Hematopoietic multipotent progenitor cell treated with erythropoietin and hydrocortisone succinate and interleukin-3 and kit ligand, for 15 days (in vitro differentiated cells): ENCODE results near the gene CD164.
A peak's percentile ranks its signal among the peaks of the same experiment; 100 is the strongest.
"Not testable (repeated sequence)": the region's sequence is repeated elsewhere in the genome, so short reads cannot be mapped to it uniquely, and the experiment has no call there.

Experiments used
- DNase-seq: peaks from one replicate; pipeline ENCODE4 v3.0.0-alpha.2; 2015; ENCODE audit warnings: low spot score

CD164 gene

GRCh38 chr6:109374326-109374892, 7.9 kb downstream of the CD164 start:
- no peak for DNase-seq

- DNase-seq = no peak
Observed at GRCh38 chr6:109373762-109374161, 8.5 kb downstream of the CD164 start.

- DNase-seq = no peak
Observed at GRCh38 chr6:109373331-109373730, 8.9 kb downstream of the CD164 start.

GRCh38 chr6:109372130-109372529, 10.1 kb downstream of the CD164 start:
- no peak for DNase-seq

- DNase-seq = no peak
Observed at GRCh38 chr6:109370792-109371191, 11.5 kb downstream of the CD164 start.

- no peak for DNase-seq
Observed at GRCh38 chr6:109370336-109370735, 11.9 kb downstream of the CD164 start.

GRCh38 chr6:109369728-109370127, 12.5 kb downstream of the CD164 start:
- DNase-seq = no peak

- not testable (repeated sequence) for DNase-seq
Observed at GRCh38 chr6:109364382-109365078, 17.7 kb downstream of the CD164 start.

GRCh38 chr6:109363753-109364152, 18.5 kb downstream of the CD164 start:
- DNase-seq = no peak

GRCh38 chr6:109362102-109362884, 20.0 kb downstream of the CD164 start:
- DNase-seq = no peak

GRCh38 chr6:109360791-109361190, 21.5 kb downstream of the CD164 start:
- no peak for DNase-seq

GRCh38 chr6:109360281-109360680, 22.0 kb downstream of the CD164 start:
- no peak for DNase-seq

- no peak for DNase-seq
Observed at GRCh38 chr6:109359248-109359647, 23.0 kb downstream of the CD164 start.

- DNase-seq = no peak
Observed at GRCh38 chr6:109358204-109358603, 24.1 kb downstream of the CD164 start.

- no peak for DNase-seq
Observed at GRCh38 chr6:109356237-109356636, 26.0 kb downstream of the CD164 start.

- DNase-seq = no peak
Observed at GRCh38 chr6:109351231-109352130, 30.8 kb downstream of the CD164 start.

- peak; percentile 93 for DNase-seq
Observed at GRCh38 chr6:109349419-109349987, 32.8 kb downstream of the CD164 start.

- DNase-seq = no peak
Observed at GRCh38 chr6:109348226-109348625, 34.0 kb downstream of the CD164 start.

- DNase-seq = no peak
Observed at GRCh38 chr6:109347779-109348178, 34.5 kb downstream of the CD164 start.

- no peak for DNase-seq
Observed at GRCh38 chr6:109345986-109346385, 36.3 kb downstream of the CD164 start.

- DNase-seq = no peak
Observed at GRCh38 chr6:109344226-109344625, 38.0 kb downstream of the CD164 start.

GRCh38 chr6:109343518-109343917, 38.7 kb downstream of the CD164 start:
- no peak for DNase-seq
